OCI-LY7 (cell line): ENCODE results near the gene HYI. TPM values are rescaled to one million over a fixed set of nuclear protein-coding genes. Genes with fewer than 3 reads are reported as not detected.

Source experiments
- BruUV-seq: library from RNA; stranded (reverse); fragments of 400-500 nt; replicated peaks from 2 replicates; lab custom pipeline; 2021; lab: Mats Ljungman, UMichigan
- CTCF ChIA-PET: fragments of 300-600 bp; sonication (Branson Sonifier 250); formaldehyde crosslinking; loops from one replicate; lab custom pipeline; 2022; ENCODE audit warnings: antibody characterized with exemption; ENCODE audit not compliant: unreplicated experiment; lab: Charles Lee
- POLR2A ChIA-PET: fragments of 300-600 bp; sonication (Branson Sonifier 250); formaldehyde crosslinking; loops from one replicate; lab custom pipeline; 2022; ENCODE audit warnings: antibody characterized with exemption; lab: Charles Lee
- DNase-seq: peaks from one replicate; pipeline ENCODE4 v3.0.0-alpha.2; 2015; ENCODE audit warnings: low spot score
- H2AFZ ChIP-seq: fragments of 200-600 bp; sonication (generic), shearing (Covaris generic); 2 replicates; pipeline ENCODE4 v1.6.1; 2014; ENCODE audit warnings: mild to moderate bottlenecking, antibody characterized with exemption, low read length, moderate library complexity
- H3K27ac ChIP-seq: fragments of 200-600 bp; sonication (generic); 2 replicates; pipeline ENCODE4 v1.5.1; 2014; ENCODE audit warnings: mixed run types, low read depth, mild to moderate bottlenecking, moderate library complexity, low read length, inconsistent platforms; ENCODE audit not compliant: poor library complexity, severe bottlenecking
- H3K36me3 ChIP-seq: fragments of 200-600 bp; sonication (generic); 2 replicates; pipeline ENCODE4 v1.6.1; 2014; ENCODE audit warnings: mild to moderate bottlenecking, antibody characterized with exemption, low read length, moderate library complexity, mixed read lengths; ENCODE audit not compliant: insufficient read depth
- H3K4me1 ChIP-seq: fragments of 200-600 bp; sonication (generic); 2 replicates; pipeline ENCODE4 v1.5.1; 2014; ENCODE audit warnings: mild to moderate bottlenecking, low read length; ENCODE audit not compliant: insufficient read depth, poor library complexity, severe bottlenecking
- H3K4me2 ChIP-seq: fragments of 200-600 bp; sonication (generic); 2 replicates; pipeline ENCODE4 v1.6.1; 2014; ENCODE audit warnings: mild to moderate bottlenecking, low read length
- H3K4me3 ChIP-seq: fragments of 200-600 bp; sonication (generic); 2 replicates; pipeline ENCODE4 v1.5.1; 2014; ENCODE audit warnings: mild to moderate bottlenecking, low read depth, low read length; ENCODE audit not compliant: poor library complexity, severe bottlenecking
- H3K79me2 ChIP-seq: fragments of 200-600 bp; sonication (generic); 2 replicates; pipeline ENCODE4 v1.6.1; 2016; ENCODE audit warnings: low read depth, mild to moderate bottlenecking, low read length, moderate library complexity, mixed read lengths; ENCODE audit not compliant: insufficient read depth
- H3K9me2 ChIP-seq: fragments of 200-600 bp; sonication (generic); 2 replicates; pipeline ENCODE4 v1.6.1; 2016; ENCODE audit warnings: mild to moderate bottlenecking, low read length, mixed read lengths; ENCODE audit not compliant: insufficient read depth
- H3K9me3 ChIP-seq: fragments of 200-600 bp; sonication (generic); 2 replicates; pipeline ENCODE4 v1.6.1; 2014; ENCODE audit warnings: mild to moderate bottlenecking, mixed run types, low read length, mixed read lengths
- H4K20me1 ChIP-seq: fragments of 200-600 bp; sonication (generic); 2 replicates; pipeline ENCODE4 v1.6.1; 2014; ENCODE audit warnings: mild to moderate bottlenecking, antibody characterized with exemption, low read length, moderate library complexity, mixed read lengths; ENCODE audit not compliant: insufficient read depth
- EZH2phosphoT487 ChIP-seq: fragments of 200-600 bp; sonication (generic); IDR thresholded peaks from 2 replicates; pipeline ENCODE4 v1.6.1; 2018; ENCODE audit warnings: low read depth, borderline replicate concordance, mild to moderate bottlenecking, mixed run types, antibody characterized with exemption, low read length, moderate library complexity, mixed read lengths
- intact Hi-C: fragments of 100-400 bp; cut with micrococcal nuclease; formaldehyde crosslinking; loops from one replicate; pipeline ENCODE4 v1.10.0; 2022; ENCODE audit not compliant: unreplicated experiment
- total RNA-seq, 2 experiments: library from RNA; depleted of rRNA in 1 of 2; stranded (reverse); fragments of >200 nt in 1 of 2; shearing (Covaris generic) in 1 of 2; gene quantifications; 2 replicates each; pipeline ENCODE4 v1.2.3, GENCODE V29; 2014 to 2022
- TF ChIP-seq, protein P1 (sequence below): fragments of 200-600 bp; sonication (generic); conservative IDR thresholded peaks from 2 replicates; pipeline ENCODE4 v1.5.1; 2014; ENCODE audit warnings: mild to moderate bottlenecking, antibody characterized with exemption, low read length, moderate library complexity, mixed read lengths

Gene HYI
- total RNA-seq, 2 experiments from 2014 or later = not detected

DNA sequence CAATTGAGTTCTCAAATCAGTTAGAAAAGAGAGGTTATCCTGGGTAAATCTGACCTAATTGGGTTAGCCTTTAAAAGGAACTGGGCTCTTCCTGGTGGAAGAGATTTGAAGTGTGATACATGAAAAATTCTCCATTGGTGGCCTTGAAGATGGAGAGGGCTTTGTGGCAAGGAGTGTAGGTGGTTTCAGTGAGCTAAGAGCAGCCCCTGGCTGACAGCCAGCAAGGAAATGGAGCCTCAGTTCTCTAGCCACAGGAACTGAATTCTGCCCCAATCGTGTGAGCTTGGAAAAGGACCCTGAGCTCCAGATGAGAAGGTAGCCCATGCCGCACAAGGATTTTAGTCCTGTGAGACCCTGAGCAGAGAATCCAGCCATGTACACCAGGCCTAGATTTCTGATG lies 12.7 kb upstream of the HYI start:
- Histone ChIP-seq H3K36me3 (no peaks in the 10 kb centered on the region), H3K9me3 (no peaks in the 10 kb centered on the region), H3K4me3 (no peak overlapping the region), H3K4me1 (no peaks in the 10 kb centered on the region), H2AFZ (no peak overlapping the region), H3K79me2 (no peaks in the 10 kb centered on the region), H4K20me1 (no peaks in the 10 kb centered on the region), H3K4me2 (no peak overlapping the region), H3K9me2 (no peaks in the 10 kb centered on the region), H3K27ac (no peak overlapping the region)
- POLR2A ChIA-PET = interaction anchor here (0.9 kb wide), 1 partner anchor 12 kb away, joined by 3 read pairs; no protein-coding TSS in a partner anchor
- intact Hi-C loops = no loop called here
- no peak for DNase-seq
- CTCF ChIA-PET = no interaction called here
- BruUV-seq = no TSS peak
- TF ChIP-seq EZH2phosphoT487 = no peak
- TF ChIP-seq, protein P1, sequence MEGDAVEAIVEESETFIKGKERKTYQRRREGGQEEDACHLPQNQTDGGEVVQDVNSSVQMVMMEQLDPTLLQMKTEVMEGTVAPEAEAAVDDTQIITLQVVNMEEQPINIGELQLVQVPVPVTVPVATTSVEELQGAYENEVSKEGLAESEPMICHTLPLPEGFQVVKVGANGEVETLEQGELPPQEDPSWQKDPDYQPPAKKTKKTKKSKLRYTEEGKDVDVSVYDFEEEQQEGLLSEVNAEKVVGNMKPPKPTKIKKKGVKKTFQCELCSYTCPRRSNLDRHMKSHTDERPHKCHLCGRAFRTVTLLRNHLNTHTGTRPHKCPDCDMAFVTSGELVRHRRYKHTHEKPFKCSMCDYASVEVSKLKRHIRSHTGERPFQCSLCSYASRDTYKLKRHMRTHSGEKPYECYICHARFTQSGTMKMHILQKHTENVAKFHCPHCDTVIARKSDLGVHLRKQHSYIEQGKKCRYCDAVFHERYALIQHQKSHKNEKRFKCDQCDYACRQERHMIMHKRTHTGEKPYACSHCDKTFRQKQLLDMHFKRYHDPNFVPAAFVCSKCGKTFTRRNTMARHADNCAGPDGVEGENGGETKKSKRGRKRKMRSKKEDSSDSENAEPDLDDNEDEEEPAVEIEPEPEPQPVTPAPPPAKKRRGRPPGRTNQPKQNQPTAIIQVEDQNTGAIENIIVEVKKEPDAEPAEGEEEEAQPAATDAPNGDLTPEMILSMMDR = no peak

- intact Hi-C loops = no loop called here
- no peaks in the 10 kb centered on the region for H3K9me2 ChIP-seq
- H3K27ac ChIP-seq = no peak overlapping the region
- H4K20me1 ChIP-seq = no peaks in the 10 kb centered on the region
- CTCF ChIA-PET = no interaction called here
- no peak overlapping the region for H3K4me2 ChIP-seq
- no peaks in the 10 kb centered on the region for H3K79me2 ChIP-seq
- no TSS peak for BruUV-seq
- POLR2A ChIA-PET = no interaction called here
- H3K36me3 ChIP-seq = no peaks in the 10 kb centered on the region
- H3K4me3 ChIP-seq = no peak overlapping the region
- DNase-seq = no peak
- no peaks in the 10 kb centered on the region for H3K4me1 ChIP-seq
- H3K9me3 ChIP-seq = no peaks in the 10 kb centered on the region
- no peak overlapping the region for H2AFZ ChIP-seq
- TF ChIP-seq, protein P1 = no peak
- TF ChIP-seq EZH2phosphoT487 = no peak
Measured at GRCh38 chr1:43465505-43466067, 11.9 kb upstream of the HYI start.

DNA sequence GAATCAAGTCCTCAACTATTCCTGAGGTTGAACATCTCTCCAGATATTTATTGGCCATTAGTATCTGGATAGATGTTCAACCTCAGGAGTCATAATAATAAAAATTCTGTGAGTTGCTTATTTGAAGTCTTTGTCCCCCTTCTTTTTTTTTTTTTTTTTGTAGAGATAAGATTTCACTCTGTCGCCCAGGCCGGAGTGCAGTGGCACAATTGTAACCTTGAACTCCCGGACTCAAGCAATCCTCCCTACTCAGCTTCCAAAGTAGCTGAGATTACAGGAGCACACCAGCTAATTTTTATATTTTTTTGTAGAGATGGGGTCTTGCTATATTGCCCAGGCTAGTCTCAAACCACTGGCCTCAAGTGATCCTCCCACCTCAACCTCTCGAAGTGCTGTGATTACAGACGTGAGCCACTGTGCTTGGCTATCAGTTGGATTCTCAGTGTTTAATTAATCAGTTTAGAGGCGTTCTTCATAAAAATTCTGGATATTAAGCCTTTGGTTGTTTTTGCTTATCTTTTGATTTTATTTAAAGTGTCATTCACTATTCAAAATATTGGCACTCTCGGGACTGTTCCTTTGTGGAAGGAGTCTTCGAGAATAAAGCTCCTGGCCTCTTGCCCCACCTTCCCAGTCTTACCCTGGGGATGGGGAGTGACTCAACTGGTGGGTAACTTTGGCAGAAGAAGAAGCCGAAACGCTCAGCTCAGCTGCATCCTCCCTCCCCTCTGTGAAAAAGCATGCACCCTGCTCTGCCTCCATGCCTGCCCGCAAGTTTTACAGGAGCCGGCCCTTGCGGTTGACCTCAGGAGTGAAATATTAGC lies 11.2 kb upstream of the HYI start:
- BruUV-seq = no TSS peak
- H3K9me3 ChIP-seq = no peaks in the 10 kb centered on the region
- no peaks in the 10 kb centered on the region for H4K20me1 ChIP-seq
- H3K79me2 ChIP-seq = no peaks in the 10 kb centered on the region
- ChIA-PET CTCF (no interaction called here), POLR2A (no interaction called here)
- no peak overlapping the region for H3K27ac ChIP-seq
- H3K4me2 ChIP-seq = no peak overlapping the region
- TF ChIP-seq, protein P1 = no peak
- TF ChIP-seq EZH2phosphoT487 = no peak
- no peaks in the 10 kb centered on the region for H3K4me1 ChIP-seq
- H2AFZ ChIP-seq = no peak overlapping the region
- no peaks in the 10 kb centered on the region for H3K9me2 ChIP-seq
- H3K36me3 ChIP-seq = no peaks in the 10 kb centered on the region
- intact Hi-C loops = no loop called here
- H3K4me3 ChIP-seq = no peak overlapping the region
- DNase-seq = no peak
